Panc1 (cell line): ENCODE measurements around the gene SLC26A11.

Source experiments
- POLR2AphosphoS5 ChIP-seq: IDR thresholded peaks from 2 replicates; pipeline ENCODE4 v1.6.1; 2012; ENCODE audit warnings: mild to moderate bottlenecking, low read depth, low read length, moderate library complexity
- TF ChIP-seq, protein P1 (sequence below): fragments of 450-650 bp; IDR thresholded peaks from 2 replicates; pipeline ENCODE4 v1.5.1; 2017; ENCODE audit warnings: mild to moderate bottlenecking
- TF ChIP-seq, protein P2 (sequence below), 2 experiments: IDR thresholded peaks; 2 replicates each; pipeline ENCODE4 v1.6.1; 2011 to 2012; ENCODE audit warnings: low read depth in 2 of 2, control low read depth in 1 of 2, low read length in 1 of 2, mild to moderate bottlenecking in 1 of 2, moderate library complexity in 1 of 2; ENCODE audit not compliant: insufficient read depth in 1 of 2

GRCh38 chr17:80294653-80295052 is 74.4 kb downstream of the SLC26A11 start:
- no peak for TF ChIP-seq POLR2AphosphoS5
- TF ChIP-seq, protein P1, sequence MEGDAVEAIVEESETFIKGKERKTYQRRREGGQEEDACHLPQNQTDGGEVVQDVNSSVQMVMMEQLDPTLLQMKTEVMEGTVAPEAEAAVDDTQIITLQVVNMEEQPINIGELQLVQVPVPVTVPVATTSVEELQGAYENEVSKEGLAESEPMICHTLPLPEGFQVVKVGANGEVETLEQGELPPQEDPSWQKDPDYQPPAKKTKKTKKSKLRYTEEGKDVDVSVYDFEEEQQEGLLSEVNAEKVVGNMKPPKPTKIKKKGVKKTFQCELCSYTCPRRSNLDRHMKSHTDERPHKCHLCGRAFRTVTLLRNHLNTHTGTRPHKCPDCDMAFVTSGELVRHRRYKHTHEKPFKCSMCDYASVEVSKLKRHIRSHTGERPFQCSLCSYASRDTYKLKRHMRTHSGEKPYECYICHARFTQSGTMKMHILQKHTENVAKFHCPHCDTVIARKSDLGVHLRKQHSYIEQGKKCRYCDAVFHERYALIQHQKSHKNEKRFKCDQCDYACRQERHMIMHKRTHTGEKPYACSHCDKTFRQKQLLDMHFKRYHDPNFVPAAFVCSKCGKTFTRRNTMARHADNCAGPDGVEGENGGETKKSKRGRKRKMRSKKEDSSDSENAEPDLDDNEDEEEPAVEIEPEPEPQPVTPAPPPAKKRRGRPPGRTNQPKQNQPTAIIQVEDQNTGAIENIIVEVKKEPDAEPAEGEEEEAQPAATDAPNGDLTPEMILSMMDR: no peak
- TF ChIP-seq, protein P2, sequence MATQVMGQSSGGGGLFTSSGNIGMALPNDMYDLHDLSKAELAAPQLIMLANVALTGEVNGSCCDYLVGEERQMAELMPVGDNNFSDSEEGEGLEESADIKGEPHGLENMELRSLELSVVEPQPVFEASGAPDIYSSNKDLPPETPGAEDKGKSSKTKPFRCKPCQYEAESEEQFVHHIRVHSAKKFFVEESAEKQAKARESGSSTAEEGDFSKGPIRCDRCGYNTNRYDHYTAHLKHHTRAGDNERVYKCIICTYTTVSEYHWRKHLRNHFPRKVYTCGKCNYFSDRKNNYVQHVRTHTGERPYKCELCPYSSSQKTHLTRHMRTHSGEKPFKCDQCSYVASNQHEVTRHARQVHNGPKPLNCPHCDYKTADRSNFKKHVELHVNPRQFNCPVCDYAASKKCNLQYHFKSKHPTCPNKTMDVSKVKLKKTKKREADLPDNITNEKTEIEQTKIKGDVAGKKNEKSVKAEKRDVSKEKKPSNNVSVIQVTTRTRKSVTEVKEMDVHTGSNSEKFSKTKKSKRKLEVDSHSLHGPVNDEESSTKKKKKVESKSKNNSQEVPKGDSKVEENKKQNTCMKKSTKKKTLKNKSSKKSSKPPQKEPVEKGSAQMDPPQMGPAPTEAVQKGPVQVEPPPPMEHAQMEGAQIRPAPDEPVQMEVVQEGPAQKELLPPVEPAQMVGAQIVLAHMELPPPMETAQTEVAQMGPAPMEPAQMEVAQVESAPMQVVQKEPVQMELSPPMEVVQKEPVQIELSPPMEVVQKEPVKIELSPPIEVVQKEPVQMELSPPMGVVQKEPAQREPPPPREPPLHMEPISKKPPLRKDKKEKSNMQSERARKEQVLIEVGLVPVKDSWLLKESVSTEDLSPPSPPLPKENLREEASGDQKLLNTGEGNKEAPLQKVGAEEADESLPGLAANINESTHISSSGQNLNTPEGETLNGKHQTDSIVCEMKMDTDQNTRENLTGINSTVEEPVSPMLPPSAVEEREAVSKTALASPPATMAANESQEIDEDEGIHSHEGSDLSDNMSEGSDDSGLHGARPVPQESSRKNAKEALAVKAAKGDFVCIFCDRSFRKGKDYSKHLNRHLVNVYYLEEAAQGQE (IDR thresholded peaks at IDR 0.05; ENCODE audit: insufficient read depth in 1 of 2, low read depth in 2 of 2, low read length in 1 of 2): peak in 1 of 2 experiments; percentile 56; a peak in 1 of 4 replicates
